HG03108 (cell line): ENCODE measurements around the gene CIT.
A peak's percentile ranks its signal among the peaks of the same experiment; 100 is the strongest.
"Not testable (repeated sequence)": the region's sequence is repeated elsewhere in the genome, so short reads cannot be mapped to it uniquely, and the experiment has no call there.

ENCODE experiments used
- ATAC-seq: cut with Tn5 transposase; IDR thresholded peaks from one replicate; pipeline ENCODE4 v1.9.1; 2021; ENCODE audit warnings: moderate library complexity; ENCODE audit not compliant: unreplicated experiment

Gene CIT, protein sequence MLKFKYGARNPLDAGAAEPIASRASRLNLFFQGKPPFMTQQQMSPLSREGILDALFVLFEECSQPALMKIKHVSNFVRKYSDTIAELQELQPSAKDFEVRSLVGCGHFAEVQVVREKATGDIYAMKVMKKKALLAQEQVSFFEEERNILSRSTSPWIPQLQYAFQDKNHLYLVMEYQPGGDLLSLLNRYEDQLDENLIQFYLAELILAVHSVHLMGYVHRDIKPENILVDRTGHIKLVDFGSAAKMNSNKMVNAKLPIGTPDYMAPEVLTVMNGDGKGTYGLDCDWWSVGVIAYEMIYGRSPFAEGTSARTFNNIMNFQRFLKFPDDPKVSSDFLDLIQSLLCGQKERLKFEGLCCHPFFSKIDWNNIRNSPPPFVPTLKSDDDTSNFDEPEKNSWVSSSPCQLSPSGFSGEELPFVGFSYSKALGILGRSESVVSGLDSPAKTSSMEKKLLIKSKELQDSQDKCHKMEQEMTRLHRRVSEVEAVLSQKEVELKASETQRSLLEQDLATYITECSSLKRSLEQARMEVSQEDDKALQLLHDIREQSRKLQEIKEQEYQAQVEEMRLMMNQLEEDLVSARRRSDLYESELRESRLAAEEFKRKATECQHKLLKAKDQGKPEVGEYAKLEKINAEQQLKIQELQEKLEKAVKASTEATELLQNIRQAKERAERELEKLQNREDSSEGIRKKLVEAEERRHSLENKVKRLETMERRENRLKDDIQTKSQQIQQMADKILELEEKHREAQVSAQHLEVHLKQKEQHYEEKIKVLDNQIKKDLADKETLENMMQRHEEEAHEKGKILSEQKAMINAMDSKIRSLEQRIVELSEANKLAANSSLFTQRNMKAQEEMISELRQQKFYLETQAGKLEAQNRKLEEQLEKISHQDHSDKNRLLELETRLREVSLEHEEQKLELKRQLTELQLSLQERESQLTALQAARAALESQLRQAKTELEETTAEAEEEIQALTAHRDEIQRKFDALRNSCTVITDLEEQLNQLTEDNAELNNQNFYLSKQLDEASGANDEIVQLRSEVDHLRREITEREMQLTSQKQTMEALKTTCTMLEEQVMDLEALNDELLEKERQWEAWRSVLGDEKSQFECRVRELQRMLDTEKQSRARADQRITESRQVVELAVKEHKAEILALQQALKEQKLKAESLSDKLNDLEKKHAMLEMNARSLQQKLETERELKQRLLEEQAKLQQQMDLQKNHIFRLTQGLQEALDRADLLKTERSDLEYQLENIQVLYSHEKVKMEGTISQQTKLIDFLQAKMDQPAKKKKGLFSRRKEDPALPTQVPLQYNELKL (N-terminal part only)

GRCh38 chr12:119876761-119877638, at the start of gene CIT:
CIT (minus strand) TSS chr12:119877320; CDS start chr12:119876168, 1,152 bp downstream.
- ATAC-seq: peak; percentile 99

DNA sequence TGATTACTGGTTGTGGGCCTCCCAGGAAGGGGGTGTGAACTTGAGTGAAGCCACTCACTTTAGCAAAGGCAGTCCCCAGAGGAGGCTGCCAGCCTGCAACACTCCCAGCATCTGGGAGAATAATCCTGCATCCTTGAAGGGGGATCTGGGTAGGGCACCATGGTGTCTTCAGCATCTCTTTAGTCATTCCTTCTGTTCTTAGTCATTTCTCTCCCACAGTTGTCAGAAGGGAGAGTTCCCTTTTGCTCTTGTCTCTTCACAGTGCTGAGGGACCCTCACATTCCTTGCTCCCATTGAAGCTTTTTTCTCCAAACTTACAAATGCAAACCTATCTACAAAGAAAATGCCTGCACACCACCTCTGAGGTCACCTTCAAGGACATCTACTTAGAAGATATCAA, 48.1 kb upstream of the CIT start:
- no peak for ATAC-seq

DNA sequence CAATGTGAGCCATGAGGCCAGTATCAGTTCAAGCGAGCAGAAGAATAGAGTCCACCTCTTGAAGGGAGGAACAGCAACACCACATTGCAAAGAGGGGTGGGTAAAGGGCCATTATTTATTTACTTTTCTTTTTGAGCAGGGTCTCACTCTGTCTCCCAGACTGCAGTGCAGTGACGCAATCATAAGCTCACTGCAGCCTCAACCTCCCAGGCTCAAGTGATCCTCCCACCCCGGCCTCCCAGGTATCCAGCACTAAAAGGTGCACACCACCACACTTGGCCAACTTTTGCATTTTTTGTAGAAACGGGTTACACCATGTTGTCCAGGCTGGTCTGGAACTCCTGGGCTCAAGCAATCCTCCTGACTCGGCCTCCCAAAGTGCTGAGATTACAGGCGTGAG, 42.9 kb upstream of the CIT start:
- ATAC-seq: no peak

DNA sequence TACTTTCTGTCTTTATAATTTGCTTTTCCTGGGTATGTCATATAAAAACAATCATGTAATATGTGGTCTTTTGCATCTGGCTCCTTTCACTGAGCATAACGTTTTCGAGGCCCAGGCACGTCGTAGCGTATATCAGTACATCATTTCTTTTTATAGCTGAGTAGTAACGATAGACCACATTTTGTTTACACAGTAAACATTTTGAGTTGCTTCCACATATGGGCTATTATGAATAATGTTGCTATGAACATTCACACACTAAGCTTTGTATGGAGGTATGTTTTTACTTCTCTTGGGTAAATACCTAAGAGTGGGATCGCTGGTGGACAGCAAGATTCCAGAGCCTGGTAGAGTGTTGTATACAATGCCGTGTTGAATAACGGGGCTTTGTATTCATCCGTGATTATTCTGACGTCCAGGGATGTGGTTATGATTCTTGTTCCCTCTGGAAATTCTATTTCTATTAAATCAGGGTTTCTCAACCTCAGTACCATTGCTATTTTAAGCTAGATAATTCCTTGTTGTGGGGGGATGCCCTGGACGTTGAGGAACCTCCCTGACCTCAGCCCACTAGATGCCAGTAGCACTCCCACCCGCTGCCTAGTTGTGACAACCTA, 38.9 kb upstream of the CIT start:
- ATAC-seq: no peak

DNA sequence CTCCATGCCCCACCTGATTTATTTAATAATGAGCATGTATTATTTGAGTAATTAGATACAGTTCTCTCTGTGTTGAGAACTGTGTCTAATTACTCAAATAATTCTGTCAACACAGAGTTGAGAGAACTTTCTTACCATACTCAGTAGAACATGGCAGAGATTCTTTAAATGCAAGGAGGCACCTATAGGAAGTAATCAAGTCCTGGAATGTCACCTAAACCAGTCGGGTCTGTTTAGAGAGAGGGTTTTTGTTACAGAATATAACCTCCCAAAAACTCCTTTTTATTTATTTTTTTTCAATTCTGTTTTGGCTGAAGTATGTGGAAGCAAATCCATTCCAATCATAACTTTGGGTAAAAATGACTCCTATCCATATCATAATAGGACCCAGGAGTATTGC, 37.5 kb upstream of the CIT start:
- no peak for ATAC-seq

DNA sequence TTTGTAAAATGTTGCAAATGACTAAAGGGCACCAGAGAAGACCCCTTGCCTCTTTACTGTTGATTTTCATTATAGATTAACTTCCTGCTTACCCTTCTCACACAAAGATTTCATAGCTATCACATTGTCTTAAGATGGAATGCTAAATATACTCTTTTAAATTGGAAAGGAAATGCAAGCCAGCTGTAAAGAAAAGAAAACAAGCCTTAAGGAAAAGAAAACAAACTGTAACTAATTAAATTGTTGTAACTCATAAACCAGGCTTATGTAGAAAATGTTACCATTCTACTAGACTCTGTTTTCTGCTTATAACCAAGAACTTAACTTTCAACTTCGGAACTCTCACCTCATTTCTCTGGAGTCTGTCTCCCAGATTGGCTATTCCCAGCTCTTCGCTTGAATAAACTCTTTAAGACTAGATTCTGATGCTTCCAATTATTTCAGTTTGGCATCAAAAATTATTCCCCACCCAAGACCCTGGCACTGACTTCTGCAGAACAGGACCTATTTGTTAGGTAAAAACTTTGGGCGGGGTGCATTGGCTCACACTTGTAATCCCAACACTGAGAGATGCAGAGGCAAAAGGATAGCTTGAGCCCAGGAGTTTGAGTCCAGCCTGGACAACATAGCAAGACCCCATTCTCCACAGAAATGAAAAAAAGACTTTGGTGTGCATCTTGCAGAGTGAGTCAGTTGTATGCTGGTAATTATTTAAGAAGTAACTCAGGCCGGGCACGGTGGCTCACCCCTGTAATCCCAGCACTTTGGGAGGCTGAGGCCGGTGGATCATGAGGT, 36.6 kb upstream of the CIT start:
- ATAC-seq: no peak

DNA sequence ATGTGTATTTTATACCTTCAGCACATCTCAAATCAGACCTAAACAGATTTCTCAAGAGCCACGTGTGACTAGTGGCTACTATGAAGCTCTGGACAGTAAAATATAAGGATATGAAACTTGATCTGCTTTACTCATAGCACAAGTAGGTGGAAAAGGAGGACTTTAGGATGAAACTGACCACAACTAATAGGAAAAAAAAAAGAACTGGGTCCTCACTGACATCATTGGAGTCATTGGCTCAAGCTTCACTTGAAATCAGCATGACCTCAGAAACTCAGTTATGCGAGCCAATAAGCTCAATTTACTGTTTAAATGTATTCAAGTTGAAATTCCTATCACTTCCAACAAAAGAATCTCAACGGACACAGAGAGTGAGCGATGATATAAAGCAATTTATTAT, 34.1 kb upstream of the CIT start:
- no peak for ATAC-seq

- ATAC-seq: no peak
Measured at GRCh38 chr12:119910586-119910985, 33.5 kb upstream of the CIT start.

- peak; percentile 64 for ATAC-seq
Measured at GRCh38 chr12:119902084-119902509, 25.0 kb upstream of the CIT start.

- no peak for ATAC-seq
Measured at GRCh38 chr12:119901670-119902069, 24.6 kb upstream of the CIT start.

DNA sequence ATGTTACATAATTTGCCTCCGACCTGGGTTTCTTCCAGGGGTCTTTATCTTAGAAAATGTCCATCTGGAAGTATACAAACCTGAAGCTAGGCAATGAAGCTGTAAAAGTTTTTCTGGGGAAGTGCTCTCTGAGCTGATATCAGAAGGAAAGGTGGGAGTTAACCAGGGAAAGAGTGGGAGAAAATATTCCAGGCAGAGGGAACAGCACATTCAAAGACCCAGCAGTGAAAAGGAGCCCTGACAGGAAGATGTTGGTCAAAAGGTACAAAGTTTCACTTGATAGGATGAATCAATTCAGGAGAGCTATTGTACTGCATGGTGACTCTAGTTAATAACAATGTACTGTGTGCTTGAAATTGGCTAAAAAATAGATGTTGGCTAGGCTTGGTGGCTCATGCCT, 17.8 kb upstream of the CIT start:
- no peak for ATAC-seq

GRCh38 chr12:119892611-119893010, 15.5 kb upstream of the CIT start:
- not testable (repeated sequence) for ATAC-seq

DNA sequence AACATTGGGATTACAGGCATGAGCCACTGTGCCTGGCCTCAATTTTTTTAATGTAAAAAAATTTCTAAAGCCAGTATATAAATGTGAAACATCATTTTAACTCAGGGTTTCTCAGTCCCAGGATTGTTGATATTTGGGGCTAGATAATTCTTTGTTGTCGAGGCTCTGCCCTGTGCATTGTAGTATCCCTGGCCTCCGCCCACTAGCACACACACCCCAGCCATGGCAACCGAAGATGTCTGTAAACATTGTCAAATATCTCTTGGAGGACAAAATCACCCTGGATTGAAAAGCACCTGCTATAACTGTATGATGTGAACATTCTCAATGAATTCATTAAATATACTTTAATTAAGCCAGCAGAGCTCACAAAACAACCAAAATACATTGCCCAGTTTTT, 8.4 kb upstream of the CIT start:
- ATAC-seq: no peak

- ATAC-seq: not testable (repeated sequence)
Measured at GRCh38 chr12:119883791-119884190, 6.7 kb upstream of the CIT start.

DNA sequence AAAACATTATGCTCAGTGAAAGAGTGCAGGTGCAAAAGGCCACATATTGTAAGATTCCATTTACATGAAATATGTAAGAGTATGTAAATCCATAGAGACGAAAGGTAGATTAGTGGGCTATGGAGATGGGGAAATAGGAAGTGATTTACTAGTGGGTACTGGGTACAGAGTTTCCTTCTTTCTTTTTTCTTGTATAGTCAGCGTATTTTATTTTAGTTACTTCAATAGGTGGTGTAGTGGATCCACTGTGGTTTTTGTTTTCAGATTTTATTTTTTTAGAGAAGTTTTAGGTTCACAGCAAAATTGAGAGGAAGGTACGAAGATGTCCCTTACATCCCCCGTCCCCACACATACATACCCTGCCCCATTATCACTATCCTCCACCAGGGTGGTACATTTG, 6.1 kb upstream of the CIT start:
- no peak for ATAC-seq

DNA sequence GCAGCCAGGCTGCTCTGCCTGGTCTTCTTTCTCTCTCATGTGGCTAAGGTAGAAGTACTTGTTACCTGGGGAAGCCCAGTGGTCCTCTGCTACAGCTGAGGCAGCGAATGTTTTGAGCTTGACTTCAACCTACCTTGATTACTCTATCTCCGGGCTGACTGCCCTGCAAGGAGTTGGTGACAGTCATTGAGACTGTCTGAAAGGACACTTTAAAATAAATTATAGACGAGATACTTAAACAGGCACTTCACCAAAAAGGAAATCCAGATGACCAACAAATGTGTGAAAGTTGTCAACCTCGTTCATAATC, 474 bp upstream of the CIT start:
- ATAC-seq: no peak

DNA sequence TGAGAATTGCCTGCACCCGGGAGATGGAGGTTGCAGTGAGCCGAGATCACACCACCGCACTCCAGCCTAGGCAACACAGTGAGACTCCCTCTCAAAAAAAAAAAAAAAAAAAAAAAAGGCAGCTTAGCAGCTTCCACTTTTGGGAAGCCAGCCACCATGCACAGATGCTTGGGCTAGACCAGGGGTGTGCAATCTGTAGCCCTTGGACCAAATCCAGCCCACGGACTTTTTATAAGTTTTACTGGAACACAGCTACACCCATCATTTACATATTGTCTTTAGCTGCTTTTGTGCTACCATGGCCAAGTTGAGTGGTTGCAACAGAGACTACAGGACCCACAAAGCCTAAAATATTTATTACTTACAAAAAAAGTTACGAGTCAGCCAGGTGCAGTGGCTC, 6.7 kb downstream of the CIT start:
- no peak for ATAC-seq

DNA sequence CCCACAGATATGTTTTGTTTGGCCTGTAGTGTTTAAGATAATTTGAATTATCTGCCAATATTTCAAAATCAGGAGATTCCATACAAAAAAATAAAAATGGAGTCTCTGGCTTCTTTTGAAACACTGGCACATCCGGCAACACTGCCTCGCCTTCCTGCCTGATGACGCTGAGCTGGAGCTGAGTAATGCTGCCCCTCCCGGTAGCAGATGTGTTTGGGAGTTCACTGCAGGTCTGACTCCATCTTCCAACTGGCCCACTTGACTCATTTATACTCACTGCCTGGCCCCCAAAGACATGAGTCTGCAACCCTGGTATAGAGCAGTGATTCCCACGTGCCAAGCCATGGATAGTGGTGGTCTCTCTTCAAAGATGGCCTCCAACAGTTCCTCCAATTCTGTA, 7.4 kb downstream of the CIT start:
- ATAC-seq: no peak

DNA sequence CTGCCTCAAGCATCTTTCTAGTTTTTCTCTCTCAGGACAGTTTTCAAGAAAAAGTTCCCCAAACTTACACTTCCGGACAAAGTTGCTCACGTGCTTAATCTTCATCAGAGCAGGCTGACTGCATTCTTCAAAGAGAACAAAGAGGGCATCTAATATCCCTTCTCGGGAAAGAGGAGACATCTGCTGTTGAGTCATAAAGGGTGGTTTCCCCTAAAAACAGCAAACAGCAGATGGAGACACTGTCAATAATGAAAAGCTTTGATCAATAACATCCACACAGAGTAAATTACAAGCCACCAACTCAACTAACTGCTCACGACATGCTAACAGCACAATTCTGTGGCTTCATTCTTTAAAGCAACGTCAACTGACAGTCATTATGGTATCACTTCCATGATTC, 8.1 kb downstream of the CIT start:
- no peak for ATAC-seq
